GM21360 (cell line): ENCODE results near the gene UTY.

Experiments used
- ATAC-seq: cut with Tn5 transposase; IDR thresholded peaks from one replicate; pipeline ENCODE4 v1.9.1; 2021; ENCODE audit warnings: mild to moderate bottlenecking, moderate library complexity; ENCODE audit not compliant: unreplicated experiment

The UTY gene

DNA sequence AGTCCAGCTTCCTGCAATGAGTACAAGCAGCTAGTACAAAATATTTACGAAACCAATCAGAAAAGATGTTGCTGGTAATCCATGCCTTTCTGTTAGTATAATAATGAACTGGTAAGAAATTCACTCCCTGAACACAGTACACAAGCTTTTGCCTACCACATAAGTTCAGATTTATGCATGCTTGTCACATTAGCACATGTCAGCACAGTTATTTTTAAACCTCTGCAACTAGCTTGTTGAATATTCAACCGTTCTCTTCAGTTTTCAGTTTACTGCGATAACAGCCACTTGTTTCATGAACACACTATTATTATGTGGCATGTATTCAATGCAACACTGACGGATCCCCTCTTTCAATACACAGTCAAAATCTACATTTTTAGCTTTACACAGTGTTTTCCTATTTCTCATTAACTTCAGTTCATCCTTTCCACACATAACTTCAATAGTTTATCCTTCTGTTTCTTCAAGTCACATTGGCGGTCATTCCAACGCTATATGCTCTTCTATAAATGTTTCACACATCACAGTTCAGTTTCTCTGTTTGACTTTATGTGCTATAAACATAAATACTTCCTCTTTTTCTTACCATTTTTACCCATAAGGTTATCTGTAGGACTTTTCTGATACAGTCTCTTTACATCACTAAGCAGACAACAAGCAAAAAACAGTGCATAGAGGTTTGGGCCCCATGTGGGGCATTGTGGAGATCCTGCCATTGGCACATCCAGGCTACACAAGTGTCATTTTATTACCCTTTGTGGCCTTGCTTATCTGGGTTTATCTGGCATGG is 62.8 kb downstream of the UTY start:
- no peak for ATAC-seq

DNA sequence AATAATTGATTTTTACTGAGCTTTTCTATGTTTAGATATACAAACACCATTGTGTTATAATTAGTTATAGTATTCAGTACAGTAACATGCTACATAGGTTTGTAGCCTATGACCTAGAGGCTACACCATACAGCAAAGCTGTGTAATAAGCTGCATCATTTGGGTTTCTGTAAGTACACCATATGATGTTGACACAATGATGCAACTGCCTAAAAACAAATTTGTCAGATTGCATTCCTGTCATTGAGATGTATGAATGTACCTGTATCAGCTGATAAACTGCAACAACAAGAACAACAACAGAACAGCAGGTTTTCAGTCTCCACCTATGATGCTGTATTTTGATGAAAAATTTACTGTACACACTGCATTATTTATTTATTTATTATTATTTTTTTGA is 64.3 kb downstream of the UTY start:
- no peak for ATAC-seq

DNA sequence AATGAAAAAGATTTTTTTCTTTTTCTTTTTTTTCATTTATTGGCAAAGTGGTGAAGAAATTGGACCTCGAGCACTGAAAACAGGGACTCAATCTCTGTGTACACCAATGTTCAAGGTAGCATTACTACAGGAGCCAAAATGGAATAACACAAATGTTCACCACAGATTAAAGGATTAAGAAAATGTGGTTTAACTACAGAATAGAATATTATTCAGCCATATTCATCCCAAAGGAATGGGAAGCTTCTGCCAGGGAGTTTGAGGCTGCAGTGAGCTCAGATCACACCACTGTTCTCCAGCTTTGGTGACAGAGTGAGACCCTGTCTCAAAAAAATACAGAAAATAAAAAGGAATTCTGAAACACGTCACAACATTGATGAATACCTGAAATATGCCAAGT is 81.0 kb downstream of the UTY start:
- no peak for ATAC-seq

GRCh38 chrY:13381110-13381683 is 98.6 kb downstream of the UTY start:
- ATAC-seq = no peak

DNA sequence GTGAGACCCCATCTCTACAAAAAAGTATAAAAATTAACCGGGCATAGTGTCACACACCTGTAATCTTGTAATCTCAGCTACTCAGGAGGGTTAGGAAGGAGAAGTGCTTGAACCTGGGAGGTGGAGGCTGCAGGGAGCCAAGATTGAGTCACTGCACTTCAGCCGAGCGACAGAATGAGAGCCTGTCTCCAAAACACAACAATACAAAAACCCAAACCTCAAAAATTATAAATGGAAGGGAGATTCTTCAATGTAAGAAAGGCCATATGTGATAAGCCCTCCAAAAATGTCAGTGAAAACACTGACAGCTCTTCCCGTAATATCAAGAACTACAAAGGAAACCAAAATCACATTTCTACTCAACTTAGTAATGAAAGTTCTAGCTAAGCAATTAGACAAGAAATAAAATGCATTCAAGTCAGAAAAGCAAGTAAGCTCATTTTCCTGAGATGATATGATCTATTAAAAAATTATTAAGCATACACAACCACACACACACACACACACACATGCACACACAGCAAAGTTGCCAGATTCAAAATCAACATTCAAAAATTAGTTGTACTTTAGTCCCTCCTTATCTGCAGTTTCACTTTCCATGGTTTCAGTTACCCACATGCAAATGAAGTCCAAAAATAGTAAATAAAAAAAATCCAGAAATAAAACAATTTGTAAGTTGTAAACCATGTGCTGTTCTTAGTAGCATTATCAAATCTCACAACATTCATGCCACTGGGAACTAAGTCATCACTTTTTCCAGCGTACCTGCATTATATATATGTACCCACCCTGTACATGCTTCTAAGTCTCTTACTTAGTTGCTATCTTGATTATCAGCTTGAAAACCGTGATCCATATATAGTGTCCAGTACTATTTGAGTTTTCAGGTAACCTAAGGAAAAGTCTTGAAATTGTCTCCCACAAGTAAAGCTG is 108.7 kb downstream of the UTY start:
- ATAC-seq = no peak

DNA sequence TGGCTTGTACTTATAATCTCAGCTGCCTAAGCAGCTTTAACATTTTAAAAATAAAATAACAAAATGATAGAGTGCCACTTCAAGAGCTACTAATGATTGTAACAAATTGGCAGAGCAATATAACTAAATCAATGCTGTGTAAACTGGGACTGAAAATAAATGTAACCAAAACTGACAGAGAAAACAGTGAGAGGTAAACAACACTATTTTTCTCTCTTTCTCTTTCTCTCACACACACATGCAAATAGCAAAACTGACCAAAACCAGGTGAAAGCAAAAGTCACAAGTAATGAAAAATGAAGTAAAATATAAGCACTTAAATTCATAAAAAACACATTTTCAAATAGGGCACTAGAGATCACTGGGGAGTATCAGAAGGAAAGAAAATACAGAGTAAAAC is 109.6 kb downstream of the UTY start:
- no peak for ATAC-seq

DNA sequence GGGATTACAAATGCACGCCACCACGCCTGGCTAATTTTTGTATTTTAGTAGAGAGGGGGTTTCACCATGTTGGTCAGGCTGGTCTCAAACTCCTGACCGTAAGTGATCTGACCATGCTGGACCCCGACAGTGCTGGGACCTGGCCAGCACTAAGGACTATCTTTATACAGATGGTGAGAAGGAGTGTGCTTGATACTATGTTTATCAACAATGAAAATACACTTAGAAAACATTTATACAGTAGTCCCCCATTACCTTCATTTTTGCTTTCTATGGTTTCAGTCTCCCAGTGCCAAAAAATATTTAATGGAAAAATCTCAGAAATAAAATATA is 111.4 kb downstream of the UTY start:
- ATAC-seq = no peak

GRCh38 chrY:13363641-13364040 is 116.2 kb downstream of the UTY start:
- no peak for ATAC-seq

DNA sequence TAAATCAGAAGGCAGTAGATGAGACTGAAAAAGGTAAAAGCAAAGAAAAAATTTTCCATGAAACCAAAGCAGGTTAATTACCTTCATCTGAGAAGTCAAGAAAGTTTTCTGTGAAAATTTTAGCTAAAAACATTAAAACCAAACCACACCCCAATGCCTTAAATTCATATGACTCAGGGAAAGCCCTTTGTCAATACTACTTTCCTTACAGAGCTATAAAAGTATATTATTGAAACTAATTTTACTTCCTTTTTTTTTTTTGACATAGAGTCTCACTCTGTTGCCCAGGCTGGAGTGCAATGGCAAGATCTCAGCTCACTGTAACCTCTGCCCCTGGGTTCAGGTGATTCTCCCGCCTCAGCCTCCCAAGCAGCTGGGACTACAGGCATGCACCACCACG is 117.2 kb downstream of the UTY start:
- ATAC-seq = no peak

DNA sequence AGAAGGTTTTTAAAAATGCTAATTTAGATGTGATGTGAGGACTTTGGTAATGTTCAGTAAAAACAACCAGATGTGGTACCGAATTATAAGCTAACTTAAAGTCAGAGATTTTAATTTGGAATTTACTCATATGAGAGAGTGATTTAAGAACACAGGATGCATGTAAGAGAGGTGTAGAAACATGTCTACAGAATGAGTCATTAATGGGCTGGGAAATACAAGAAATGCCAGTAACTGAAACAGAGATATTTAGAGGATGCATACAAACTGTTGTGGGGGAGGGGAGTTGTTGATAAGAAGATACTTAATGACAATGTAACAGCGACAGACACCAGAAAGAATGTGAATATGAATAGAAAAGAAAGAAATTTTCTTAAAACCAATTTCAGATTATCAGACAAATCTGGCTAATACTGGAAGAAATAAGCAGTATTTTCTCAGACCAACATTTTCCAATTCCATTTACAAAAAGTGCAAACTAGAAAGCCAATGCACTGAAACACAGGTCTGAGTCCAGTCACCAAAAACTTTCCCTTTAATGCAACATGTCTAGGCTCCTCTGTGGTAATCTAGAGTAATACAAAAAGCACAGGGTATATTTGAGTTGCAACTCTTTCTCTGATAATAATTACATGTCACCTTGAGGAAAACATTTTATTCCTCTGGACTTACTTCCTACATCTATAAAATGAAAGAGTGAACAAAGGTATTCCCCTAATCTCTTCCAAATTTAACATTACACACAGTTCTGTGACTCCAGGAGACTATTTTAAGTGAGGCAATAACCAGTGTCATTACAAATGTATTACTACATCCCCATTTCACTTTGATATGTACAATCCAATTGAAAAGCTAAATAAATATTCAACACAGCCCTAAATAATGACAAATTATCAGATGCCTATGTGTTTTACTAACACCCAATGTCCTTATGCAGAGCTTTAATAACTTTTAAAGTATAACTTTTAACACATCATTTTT is 117.9 kb downstream of the UTY start:
- no peak for ATAC-seq

DNA sequence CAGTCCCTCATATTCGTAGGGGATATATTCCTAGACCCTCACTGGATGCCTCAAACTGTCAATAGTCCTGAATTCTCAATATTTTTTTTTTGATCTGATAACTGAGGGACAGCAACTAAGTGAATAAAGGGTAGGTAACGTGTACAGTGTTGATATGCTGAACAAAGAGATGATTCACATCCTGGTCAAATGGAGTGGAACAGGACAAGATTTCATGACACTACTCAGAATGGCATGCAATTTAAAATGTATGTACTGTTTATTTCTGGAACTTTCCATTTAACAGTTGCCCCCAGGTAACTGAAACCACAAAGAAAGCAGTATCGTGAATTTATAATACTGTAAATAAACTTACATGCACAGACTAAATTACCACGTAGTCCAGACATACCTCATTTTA is 128.4 kb downstream of the UTY start:
- no peak for ATAC-seq

GRCh38 chrY:13347106-13347505 is 132.7 kb downstream of the UTY start:
- no peak for ATAC-seq

DNA sequence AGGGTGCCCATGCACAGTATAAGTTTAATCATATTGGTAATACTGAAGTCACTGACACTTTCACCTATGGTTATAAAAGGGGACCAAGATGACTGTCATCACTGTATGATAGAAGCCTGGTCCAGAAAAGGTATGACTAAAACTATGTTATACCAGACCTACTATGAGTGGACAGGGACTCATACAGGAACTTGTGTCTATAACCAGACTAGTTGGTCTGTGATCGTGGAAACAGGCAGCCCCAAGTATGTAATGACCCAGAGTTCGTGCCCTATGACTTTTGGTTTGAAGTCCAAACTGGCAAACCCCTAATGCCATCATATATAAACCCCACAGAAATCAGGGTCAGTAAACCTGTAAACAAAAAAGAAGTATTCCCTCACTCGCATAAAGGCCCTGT is 134.3 kb downstream of the UTY start:
- ATAC-seq = no peak

GRCh38 chrY:13343307-13343946 is 136.4 kb downstream of the UTY start:
- ATAC-seq = no peak

GRCh38 chrY:13339939-13340338 is 139.9 kb downstream of the UTY start:
- ATAC-seq = no peak

DNA sequence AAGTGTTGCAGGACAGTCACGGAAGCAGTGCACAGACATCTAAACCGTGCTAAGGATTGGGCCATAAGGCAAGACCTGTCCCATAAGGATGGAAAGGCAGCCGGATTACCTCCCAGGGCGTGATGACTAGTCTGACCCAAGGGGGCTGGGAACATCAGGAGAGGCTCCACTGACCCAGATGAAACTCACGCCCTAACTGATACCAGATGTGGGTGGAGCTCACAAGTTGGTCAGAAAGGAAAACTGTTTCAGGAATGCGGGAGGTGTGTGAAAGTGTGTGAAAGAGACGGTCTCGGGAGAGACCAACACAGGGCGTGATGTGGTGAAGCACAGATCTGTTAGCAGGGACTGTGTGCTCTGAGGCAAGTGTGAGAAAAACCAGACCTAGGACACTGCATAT is 140.5 kb downstream of the UTY start:
- ATAC-seq = no peak

GRCh38 chrY:13338711-13339110 is 141.1 kb downstream of the UTY start:
- ATAC-seq = no peak

- ATAC-seq = no peak
Observed at GRCh38 chrY:13337934-13338333, 141.9 kb downstream of the UTY start.

GRCh38 chrY:13333791-13334190 is 146.0 kb downstream of the UTY start:
- no peak for ATAC-seq

GRCh38 chrY:13330651-13331050 is 149.2 kb downstream of the UTY start:
- ATAC-seq = no peak
